Effector memory CD4-positive, alpha-beta T cell (primary cell): Measurements from ENCODE around the gene MTA3.

Experiments
- DNase-seq, 3 donors: peaks; one replicate each; pipeline ENCODE4 v3.0.0-alpha.2; 2020
- H3K27ac ChIP-seq: 2 replicates; pipeline ENCODE4 v1.7.0; 2013; ENCODE audit warnings: mild to moderate bottlenecking, low read length, moderate library complexity; ENCODE audit not compliant: insufficient read depth, poor library complexity, severe bottlenecking
- H3K27me3 ChIP-seq: replicated peaks from 2 replicates; pipeline ENCODE4 v1.7.0; 2013; ENCODE audit warnings: mild to moderate bottlenecking, low read length; ENCODE audit not compliant: insufficient read depth, control insufficient read depth, poor library complexity, severe bottlenecking
- H3K36me3 ChIP-seq: 2 replicates; pipeline ENCODE4 v1.7.0; 2013; ENCODE audit warnings: mild to moderate bottlenecking, low read length, moderate library complexity; ENCODE audit not compliant: control insufficient read depth, insufficient read depth
- H3K4me1 ChIP-seq: 2 replicates; pipeline ENCODE4 v1.7.0; 2013; ENCODE audit warnings: low read length, mild to moderate bottlenecking; ENCODE audit not compliant: control insufficient read depth, insufficient read depth, poor library complexity, severe bottlenecking
- H3K4me3 ChIP-seq: 2 replicates; pipeline ENCODE4 v1.7.0; 2013; ENCODE audit warnings: low read length, low read depth, mild to moderate bottlenecking; ENCODE audit not compliant: insufficient read depth, poor library complexity, severe bottlenecking
- H3K9me3 ChIP-seq: 2 replicates; pipeline ENCODE4 v1.7.0; 2013; ENCODE audit warnings: mild to moderate bottlenecking, low read length, moderate library complexity; ENCODE audit not compliant: control insufficient read depth

Gene MTA3

DNA sequence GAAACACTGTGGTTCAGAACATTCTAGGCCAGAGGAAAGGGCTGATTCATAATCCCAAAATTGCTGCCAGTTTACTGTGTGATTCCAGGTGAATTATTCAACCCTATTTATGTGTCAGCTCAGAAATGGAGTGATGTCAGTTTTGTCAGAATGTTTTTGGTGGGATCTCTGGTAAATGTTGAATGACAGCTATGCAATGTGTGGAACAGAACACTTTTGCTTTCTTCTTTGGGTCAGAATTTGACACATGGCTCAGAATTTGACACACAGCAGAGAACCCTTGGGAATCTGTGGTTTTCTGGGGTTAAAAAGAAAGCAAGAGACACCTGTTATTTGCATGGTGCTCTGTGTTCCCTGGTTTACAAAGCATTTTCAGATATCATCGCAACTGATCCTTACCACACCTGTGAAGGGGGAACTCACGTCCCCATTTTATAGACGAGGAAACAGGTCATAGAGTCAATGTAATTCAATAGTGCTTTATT, 1.6 kb upstream of the MTA3 start:
- Histone ChIP-seq H3K4me3 (no peak overlapping the region), H3K4me1 (peaks cover 6% of the 10 kb centered on the region), H3K36me3 (no peaks in the 10 kb centered on the region), H3K9me3 (no peaks in the 10 kb centered on the region), H3K27me3 (no peaks in the 10 kb centered on the region), H3K27ac (no peak overlapping the region)
- no peak for DNase-seq

DNA sequence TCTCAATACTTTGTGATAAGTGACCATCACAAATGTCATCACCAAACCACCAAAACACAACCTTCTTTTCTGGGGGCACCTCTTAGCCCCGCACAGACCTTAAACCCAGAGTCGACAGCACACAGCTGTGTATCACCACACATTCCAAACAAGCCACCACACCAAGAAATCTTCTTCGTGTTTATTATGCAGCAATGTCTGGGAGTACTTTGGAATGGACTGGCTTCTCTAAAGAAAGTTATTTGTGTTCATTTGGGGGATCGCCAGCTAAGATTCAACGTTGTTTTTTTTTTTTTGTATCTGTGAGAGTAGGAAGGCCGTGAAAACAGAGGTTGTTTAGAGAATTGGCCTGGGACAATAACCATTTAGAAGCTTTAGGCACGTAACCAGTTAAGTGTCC, 1.1 kb upstream of the MTA3 start:
- H3K9me3 ChIP-seq = no peaks in the 10 kb centered on the region
- no peak for DNase-seq
- H3K36me3 ChIP-seq = no peaks in the 10 kb centered on the region
- H3K4me3 ChIP-seq = no peak overlapping the region
- H3K27me3 ChIP-seq = no peaks in the 10 kb centered on the region
- peaks cover 6% of the 10 kb centered on the region for H3K4me1 ChIP-seq
- H3K27ac ChIP-seq = no peak overlapping the region

DNA sequence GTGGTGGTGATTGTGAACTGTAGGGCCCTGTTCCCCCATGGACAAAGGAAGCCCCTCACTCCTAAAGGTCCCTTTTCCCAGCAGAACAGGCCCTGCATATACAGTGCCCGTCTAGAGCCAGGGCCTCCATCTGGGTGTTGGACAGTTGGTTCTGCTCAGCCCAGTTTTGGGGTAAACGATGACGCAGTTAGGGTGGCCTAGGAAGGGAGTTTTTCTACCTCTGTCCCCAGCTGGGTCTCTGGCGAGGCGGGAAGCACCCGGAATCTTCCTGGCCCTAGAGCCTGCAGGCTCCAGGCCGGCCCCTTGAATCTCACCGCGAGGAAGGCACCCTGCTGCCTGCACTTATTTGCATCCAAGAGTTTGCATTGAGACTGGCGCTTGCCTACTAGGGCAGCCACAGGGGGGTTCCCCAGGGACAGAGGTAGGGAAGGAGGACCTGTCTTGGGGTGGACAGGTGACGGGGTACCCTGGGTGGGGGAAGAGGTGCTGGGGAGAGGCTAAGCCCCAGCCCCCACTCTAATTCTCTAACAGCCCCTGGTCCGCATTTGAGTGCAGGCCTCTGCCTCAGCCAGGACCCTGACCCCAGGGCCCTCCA, 529 bp upstream of the MTA3 start:
- H3K36me3 ChIP-seq = no peaks in the 10 kb centered on the region
- H3K4me1 ChIP-seq = peaks cover 6% of the 10 kb centered on the region
- no peak overlapping the region for H3K4me3 ChIP-seq
- no peak overlapping the region for H3K27ac ChIP-seq
- no peaks in the 10 kb centered on the region for H3K27me3 ChIP-seq
- H3K9me3 ChIP-seq = no peaks in the 10 kb centered on the region
- DNase-seq = no peak

DNA sequence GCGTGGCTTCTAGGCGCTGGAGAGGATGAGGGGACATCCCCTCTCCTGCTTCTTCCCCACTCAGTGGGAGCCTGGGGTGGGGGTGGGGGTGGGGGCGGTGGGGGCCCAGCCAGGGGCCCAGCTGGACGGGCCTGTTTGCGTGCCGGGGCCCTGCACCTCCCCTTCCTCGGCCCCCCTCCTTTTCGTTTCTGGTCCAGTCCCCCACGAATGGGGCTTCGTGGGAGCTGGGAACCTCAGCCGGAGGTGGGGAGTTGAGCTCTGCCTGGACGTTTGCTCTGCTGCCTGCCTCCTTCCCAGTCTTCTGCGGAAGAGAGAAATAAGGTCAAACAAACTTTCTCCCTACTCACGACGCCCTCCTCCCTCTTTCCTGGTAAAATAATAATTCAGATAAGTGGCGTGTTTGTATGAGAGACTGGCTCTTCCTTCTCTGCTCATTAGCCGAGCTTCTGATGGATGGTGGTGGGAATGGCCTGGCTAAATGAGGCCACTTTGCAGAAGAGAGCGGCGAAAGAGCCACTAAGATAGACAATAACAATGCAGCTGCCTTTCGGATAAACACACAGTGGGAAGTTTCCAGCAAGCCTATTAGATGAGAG, 782 bp downstream of the MTA3 start:
- Histone ChIP-seq H3K9me3 (no peaks in the 10 kb centered on the region), H3K4me3 (peak overlapping the region; percentile 84), H3K36me3 (no peaks in the 10 kb centered on the region), H3K27ac (peak overlapping the region; percentile 49), H3K27me3 (no peaks in the 10 kb centered on the region), H3K4me1 (peaks cover 6% of the 10 kb centered on the region)
- DNase-seq = no peak

DNA sequence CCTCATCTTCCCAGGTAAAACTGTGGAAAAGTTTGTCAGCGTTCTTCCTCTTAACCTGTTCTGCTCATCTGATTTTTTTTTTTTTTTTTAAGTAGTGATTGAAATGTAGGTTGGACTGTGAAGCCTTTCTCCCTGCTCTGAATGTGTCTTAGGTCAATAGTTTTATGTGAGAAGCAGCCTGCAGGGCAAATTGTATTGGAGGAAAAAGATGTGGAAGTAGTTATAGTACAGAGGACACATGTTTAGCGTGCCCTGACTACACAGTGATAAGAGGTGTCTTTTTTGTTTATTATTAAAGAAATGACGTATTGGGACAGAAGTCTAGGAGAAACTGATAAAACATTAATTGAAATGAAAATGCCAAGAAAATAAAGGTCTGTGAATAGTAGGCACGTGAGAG, 1.5 kb downstream of the MTA3 start:
- Histone ChIP-seq H3K27ac (no peak overlapping the region), H3K9me3 (no peaks in the 10 kb centered on the region), H3K4me3 (no peak overlapping the region), H3K36me3 (no peaks in the 10 kb centered on the region), H3K4me1 (peaks cover 6% of the 10 kb centered on the region), H3K27me3 (no peaks in the 10 kb centered on the region)
- DNase-seq = no peak

DNA sequence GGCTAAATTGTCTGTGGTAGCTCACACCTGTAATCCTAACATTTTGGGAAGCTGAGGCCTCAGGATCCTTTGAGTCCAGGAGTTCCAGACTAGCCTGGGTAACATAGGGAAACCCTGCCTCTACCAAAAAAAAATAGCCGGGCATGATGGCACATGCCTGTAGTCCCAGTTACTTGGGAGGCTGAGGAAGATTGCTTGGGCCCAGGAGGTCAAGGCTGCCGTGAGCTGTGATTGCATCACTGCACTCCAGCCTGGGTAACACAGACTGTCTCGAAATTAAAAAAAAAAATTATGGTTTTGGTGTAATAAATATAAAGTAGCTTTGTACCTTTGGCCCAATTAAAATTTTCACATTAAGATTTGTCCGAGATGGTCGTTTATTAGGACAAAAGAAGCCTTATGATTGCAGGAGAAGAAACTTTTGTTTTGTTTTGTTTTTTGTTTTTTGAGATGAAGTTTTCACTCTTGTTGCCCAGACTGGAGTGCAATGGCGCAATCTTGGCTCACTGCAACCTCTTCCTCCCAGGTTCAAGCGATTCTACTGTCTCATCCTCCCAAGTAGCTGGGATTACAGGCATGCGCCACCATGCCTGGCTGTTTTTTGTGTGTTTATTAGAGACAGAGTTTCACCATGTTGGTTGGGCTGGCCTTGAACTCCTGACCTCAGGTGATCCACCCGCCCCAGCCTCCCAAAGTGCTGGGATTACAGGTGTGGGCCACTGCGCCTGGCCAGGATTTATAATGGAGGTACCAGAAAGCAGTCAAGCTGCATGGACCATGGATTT, 4.1 kb downstream of the MTA3 start:
- no peaks in the 10 kb centered on the region for H3K27me3 ChIP-seq
- H3K4me1 ChIP-seq = peaks cover 6% of the 10 kb centered on the region
- DNase-seq = no peak
- no peak overlapping the region for H3K4me3 ChIP-seq
- H3K36me3 ChIP-seq = no peaks in the 10 kb centered on the region
- no peak overlapping the region for H3K27ac ChIP-seq
- no peaks in the 10 kb centered on the region for H3K9me3 ChIP-seq

DNA sequence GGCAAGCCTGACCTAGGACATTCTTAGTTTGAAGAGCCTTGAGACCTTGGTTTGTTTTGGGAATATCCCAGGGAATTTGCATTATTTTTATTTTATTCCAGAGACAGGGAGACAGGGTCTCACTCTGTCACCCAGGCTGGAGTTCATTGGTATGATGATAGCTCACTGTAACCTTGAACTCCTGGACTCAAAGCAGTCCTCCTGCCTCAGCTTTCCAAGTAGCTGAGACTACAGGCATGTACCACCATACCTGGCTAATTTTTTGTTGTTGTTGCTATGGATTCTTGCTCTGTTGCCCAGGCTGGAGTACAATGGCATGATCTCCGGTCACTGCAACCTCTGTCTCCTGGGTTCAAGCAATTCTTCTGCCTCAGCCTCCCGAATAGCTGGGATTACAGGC, 4.8 kb downstream of the MTA3 start:
- Histone ChIP-seq H3K4me3 (no peak overlapping the region), H3K27me3 (no peaks in the 10 kb centered on the region), H3K4me1 (peaks cover 6% of the 10 kb centered on the region), H3K27ac (no peak overlapping the region), H3K36me3 (no peaks in the 10 kb centered on the region), H3K9me3 (no peaks in the 10 kb centered on the region)
- no peak for DNase-seq

DNA sequence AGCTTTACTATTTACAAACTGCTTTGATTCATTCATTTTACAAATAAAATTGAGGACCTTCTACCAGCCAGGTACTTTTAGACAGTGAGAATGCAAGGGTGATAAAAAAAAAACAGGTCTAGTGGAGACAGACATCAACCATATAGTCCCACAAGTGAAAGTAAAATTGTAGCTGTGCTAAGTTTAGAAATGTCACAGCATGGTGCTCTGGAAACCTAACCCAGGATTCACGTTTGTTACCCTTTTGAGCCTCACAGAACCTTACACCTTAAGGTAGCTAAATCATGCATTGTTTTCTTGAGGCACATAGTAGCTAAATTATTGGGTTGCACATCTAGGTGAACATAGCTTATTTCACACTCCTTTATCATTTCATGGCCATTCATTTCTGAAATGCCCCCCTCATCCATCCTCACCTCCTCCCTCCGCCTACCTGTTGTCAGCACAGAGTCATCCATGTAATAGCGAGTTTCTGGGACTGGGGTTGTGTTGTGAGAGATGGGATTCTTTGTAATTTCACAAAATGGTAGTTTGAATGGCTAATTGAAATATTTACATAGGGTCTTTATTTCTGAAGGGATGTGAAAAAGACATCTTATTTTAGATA, 7.1 kb downstream of the MTA3 start:
- DNase-seq = no peak
- Histone ChIP-seq H3K4me1 (no peaks in the 10 kb centered on the region), H3K27me3 (no peaks in the 10 kb centered on the region), H3K27ac (no peak overlapping the region), H3K4me3 (no peak overlapping the region), H3K36me3 (no peaks in the 10 kb centered on the region), H3K9me3 (no peaks in the 10 kb centered on the region)

DNA sequence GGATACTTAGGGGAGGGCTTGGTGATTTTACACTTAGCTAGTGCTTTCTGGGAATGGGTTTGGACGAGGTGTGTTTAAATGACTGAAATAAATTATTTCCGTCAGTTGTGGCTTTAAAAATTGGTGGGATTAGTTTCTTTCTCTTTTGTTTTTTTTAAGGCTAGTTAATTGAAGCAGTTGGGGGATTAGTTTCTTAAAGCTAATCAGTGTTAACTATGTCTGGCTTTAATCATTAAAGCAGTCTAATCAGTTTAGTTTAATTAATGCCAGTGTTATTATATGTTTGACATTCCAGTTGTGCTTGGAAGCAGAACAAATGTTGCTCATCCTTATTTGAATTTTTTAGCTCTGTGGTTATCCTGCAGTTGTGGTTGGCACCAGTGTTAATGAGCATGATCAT, 10.2 kb downstream of the MTA3 start:
- DNase-seq = no peak
- peaks cover 8% of the 10 kb centered on the region for H3K36me3 ChIP-seq
- no peak overlapping the region for H3K27ac ChIP-seq
- no peaks in the 10 kb centered on the region for H3K4me1 ChIP-seq
- H3K4me3 ChIP-seq = no peak overlapping the region
- no peaks in the 10 kb centered on the region for H3K27me3 ChIP-seq
- no peaks in the 10 kb centered on the region for H3K9me3 ChIP-seq

DNA sequence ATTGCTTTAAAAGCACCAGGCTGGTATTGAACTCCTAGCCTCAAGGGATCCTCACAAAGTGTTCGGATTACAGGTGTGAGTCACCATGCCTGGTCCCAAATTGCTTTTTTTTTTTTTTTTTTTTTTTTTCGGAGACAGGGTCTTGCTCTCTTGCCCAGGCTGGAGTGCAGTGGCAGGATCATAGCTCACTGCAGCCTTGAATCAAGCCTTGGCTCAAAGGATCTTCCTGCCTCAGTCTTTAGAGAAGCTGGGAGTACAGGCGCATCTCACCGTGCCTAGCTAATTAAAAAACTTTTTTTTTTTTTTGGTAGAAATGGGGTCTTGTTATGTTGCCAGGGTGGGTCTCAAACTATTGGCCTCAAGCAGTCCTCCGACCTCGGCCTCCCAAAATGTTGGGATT, 12.8 kb downstream of the MTA3 start:
- Histone ChIP-seq H3K36me3 (peaks cover 13% of the 10 kb centered on the region), H3K27ac (no peak overlapping the region), H3K9me3 (no peaks in the 10 kb centered on the region), H3K4me1 (no peaks in the 10 kb centered on the region), H3K4me3 (no peak overlapping the region), H3K27me3 (no peaks in the 10 kb centered on the region)
- no peak for DNase-seq
